GM18505 (cell line): ENCODE results near the gene GNAS-AS1.
A peak's percentile ranks its signal among the peaks of the same experiment; 100 is the strongest.

Source experiments
- ATAC-seq: cut with Tn5 transposase; IDR thresholded peaks from one replicate; pipeline ENCODE4 v1.9.1; 2021; ENCODE audit not compliant: unreplicated experiment
- POLR2A ChIP-seq: IDR thresholded peaks from 4 replicates; pipeline ENCODE4 v1.6.1; 2011; ENCODE audit warnings: borderline replicate concordance; ENCODE audit not compliant: insufficient read depth, insufficient read length; ENCODE audit errors: extremely low read depth

Gene GNAS-AS1

DNA sequence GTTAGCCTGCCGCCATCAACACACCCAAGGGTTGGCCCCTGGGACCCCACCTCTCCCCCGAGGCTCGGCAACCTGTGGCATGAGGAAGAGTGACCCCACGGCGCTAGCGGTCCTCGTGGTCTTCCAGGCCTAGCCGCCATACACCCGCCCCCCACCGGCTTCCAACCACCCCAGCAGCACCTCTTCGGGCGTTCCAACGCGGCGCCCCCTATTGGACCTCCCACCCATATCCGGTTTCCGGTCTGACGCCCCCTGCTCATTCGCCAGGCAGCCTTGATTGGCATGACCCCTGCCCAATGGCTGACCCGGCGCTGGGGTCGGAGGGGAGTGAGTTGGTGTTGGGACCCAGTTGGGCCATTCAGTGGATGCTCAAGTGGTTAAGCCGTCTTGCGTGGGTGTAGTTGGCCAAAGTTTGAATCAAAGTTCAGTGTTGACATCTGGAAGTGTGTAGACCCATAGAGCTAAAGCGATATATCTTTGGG, at the start of gene GNAS-AS1:
GNAS-AS1 (minus strand) TSS at position 210 of the 482 bp plus-strand sequence.
- ATAC-seq, result peak; percentile 77
- TF ChIP-seq POLR2A, result peak; percentile 44

- TF ChIP-seq POLR2A, result no peak
- ATAC-seq, result no peak
Observed at GRCh38 chr20:58900397-58900796, 49.7 kb upstream of the GNAS-AS1 start.

DNA sequence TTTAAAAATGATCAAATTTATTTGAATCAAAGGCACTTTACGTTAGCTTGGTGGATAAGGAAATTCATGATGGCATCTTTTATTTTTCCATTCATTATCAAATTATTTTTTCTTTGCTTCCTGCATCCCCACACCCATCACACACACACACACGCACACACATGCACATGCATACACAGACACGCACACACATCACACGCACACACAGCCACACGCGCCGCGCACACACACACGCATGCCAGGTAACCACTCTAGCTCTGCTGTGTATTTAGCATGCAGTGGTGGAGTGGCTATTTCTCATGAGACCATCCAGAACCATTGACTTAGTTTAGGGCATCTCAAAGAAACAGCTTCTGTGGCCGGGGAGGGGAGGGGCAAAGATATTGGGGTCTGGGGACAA, 48.8 kb upstream of the GNAS-AS1 start:
- no peak for TF ChIP-seq POLR2A
- no peak for ATAC-seq

GRCh38 chr20:58898629-58899408, 48.1 kb upstream of the GNAS-AS1 start:
- ATAC-seq, result no peak
- no peak for TF ChIP-seq POLR2A

DNA sequence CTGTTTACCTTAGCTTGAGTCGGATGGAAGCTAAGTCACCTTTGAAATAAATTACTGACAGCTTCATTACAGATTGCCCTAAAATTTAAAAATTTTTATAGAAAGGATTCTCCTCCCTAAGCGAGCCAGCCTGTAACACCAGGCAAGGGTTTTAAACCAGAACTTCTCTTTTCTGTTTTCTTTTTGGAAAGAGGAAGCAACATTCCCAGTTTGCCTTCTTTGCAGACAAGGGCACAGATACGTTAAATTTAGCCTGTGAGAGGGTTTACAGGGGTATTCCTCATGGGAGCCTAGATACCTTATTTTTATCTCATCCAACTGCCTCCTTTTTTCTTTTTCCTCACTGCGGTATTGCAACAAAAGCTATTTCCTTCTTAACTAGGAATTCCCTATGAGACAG, 46.8 kb upstream of the GNAS-AS1 start:
- TF ChIP-seq POLR2A, result no peak
- no peak for ATAC-seq

DNA sequence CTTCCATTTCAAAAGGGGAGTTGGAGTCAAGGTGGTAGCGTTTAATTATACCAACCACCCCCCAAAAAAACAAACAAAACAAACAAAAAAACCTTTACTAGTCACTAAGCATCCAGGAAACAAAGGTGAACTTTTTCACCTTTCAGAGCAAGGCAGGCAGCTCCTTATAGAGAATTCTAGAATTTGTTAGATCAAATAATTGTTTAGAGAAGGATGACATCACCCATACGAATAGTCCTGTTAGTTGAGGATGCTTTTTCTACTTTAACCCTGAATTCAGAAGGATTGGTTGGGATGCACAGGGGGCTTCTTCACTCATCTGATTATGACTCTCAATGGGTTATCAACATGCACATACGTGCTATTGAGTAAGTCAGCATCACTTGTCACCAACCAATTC, 46.1 kb upstream of the GNAS-AS1 start:
- no peak for ATAC-seq
- no peak for TF ChIP-seq POLR2A

DNA sequence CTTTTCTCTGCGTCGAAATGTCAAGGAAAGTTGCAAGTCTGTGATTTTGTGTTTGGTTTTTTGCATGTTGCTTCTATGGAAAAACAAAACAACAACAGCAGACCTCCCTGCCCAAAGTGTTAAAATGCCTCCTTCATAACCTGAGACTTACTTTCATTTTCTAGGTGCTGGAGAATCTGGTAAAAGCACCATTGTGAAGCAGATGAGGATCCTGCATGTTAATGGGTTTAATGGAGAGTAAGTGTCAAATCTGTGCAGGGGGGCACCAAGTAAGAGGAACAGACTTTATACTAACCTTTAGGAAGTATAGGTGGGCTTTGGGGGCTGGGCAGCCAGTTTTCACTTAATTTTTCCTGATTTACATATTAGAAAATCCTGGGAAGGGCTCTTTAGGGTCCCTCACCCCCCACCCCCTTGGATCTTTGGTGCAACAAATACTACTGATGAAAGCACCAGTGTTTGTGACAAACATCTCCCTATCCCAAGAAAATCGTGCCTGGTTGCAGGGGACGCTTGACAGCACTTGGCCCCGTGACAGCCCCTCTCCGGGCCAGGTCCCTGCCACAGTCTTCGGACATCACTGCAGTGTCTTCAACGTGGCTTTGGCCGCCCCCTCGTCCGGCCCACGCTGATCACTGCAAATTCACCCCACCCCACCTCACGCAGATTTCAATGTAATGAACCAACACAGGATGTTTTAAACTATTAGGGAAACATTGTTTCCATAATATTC, 44.9 kb upstream of the GNAS-AS1 start:
- no peak for TF ChIP-seq POLR2A
- no peak for ATAC-seq

DNA sequence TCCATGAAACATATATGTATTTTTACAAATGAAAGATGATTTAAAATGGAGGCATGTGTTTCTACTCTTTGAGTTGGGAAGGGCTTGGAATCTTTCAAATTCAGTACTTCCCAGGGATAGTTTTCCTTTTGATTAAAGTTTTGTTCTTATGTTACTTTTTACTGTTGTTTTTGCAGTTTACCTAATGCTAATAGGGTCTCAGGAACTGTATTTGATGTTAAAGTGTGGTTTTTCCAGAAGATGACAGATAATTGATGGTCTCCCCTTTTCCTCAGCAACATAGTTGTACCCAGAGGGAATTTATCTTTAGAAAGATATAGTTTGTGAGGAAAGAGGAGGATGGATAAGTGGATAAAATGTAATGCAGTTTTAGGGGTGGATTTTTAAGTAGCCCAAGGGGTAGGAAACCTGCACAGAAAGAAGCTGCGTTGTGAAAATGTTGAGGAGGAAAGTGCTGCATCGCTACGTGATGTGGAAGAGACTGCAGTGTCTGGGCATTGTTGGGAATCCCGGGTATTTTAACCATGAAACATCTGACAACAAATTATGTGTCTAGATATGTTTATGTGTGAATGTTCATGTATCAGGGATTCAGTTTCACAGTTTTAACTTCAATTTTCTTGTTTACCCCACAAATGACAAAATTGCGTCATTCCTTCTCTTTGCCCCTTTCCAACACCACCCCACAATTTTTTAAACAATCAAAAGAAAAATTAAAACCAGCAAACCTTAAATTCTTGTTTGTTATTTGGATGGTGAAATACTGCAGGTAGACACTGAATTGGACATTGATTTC, 44.1 kb upstream of the GNAS-AS1 start:
- no peak for ATAC-seq
- no peak for TF ChIP-seq POLR2A

GRCh38 chr20:58893355-58894120, 42.8 kb upstream of the GNAS-AS1 start:
- ATAC-seq, result no peak
- TF ChIP-seq POLR2A, result peak; percentile 29

GRCh38 chr20:58892932-58893224, 42.2 kb upstream of the GNAS-AS1 start:
- TF ChIP-seq POLR2A, result no peak
- no peak for ATAC-seq

- TF ChIP-seq POLR2A, result peak; percentile 48
- no peak for ATAC-seq
Observed at GRCh38 chr20:58892141-58892931, 41.6 kb upstream of the GNAS-AS1 start.

DNA sequence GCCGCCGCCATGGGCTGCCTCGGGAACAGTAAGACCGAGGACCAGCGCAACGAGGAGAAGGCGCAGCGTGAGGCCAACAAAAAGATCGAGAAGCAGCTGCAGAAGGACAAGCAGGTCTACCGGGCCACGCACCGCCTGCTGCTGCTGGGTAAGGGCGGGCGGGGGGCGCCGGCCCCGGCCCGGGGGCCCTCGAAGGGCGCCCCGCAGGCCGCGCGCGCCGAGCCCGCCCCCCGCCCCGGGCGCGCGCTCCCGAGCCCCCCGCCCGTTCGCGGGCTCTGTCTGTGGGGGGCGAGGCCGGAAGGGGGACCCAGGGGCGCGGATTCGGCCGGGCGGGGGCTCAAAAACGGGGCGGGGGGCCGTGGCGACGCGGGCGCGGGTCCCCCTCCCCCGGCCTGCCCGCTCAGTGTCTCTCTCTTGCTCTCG, 41.0 kb upstream of the GNAS-AS1 start:
- no peak for ATAC-seq
- TF ChIP-seq POLR2A, result no peak
